Gastroesophageal sphincter (tissue), 3 donors: Measurements from ENCODE around the gene BFSP1.

Experiments
- POLR2AphosphoS5 ChIP-seq: sonication (generic); formaldehyde crosslinking; IDR thresholded peaks from one replicate; pipeline ENCODE4 v1.6.1; 2017; ENCODE audit warnings: antibody characterized with exemption
- TF ChIP-seq, protein P1 (sequence below), 4 experiments: fragments of 200-600 bp in 2 of 4; fragments of 450-650 bp in 2 of 4; sonication (generic) in 1 of 4; IDR thresholded peaks; one replicate each; pipeline ENCODE4 v1.5.1; 2017 to 2019; ENCODE audit warnings: antibody characterized with exemption in 4 of 4, mild to moderate bottlenecking in 2 of 4, moderate library complexity in 2 of 4

DNA sequence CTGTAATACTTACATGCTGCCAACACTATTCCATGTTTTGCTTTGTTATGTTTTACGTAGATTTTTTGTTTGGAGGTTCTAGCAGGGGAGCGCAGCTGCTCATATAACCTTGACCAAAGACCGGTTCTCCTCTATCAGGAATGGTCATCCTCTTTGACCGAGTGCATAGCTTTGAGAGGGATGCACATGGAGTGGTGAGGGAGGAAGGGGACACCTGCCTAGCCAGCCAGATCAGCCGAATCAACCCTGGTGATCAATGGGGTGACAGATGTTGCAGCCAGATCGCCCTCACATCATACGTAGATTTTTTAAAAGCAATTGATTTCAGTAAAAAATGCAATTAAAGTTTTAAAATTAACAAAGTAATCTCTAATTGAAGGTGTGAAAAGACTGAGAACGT, 45.0 kb upstream of the BFSP1 start:
- TF ChIP-seq, protein P1, sequence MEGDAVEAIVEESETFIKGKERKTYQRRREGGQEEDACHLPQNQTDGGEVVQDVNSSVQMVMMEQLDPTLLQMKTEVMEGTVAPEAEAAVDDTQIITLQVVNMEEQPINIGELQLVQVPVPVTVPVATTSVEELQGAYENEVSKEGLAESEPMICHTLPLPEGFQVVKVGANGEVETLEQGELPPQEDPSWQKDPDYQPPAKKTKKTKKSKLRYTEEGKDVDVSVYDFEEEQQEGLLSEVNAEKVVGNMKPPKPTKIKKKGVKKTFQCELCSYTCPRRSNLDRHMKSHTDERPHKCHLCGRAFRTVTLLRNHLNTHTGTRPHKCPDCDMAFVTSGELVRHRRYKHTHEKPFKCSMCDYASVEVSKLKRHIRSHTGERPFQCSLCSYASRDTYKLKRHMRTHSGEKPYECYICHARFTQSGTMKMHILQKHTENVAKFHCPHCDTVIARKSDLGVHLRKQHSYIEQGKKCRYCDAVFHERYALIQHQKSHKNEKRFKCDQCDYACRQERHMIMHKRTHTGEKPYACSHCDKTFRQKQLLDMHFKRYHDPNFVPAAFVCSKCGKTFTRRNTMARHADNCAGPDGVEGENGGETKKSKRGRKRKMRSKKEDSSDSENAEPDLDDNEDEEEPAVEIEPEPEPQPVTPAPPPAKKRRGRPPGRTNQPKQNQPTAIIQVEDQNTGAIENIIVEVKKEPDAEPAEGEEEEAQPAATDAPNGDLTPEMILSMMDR (IDR thresholded peaks at IDR 0.05): no peak
- no peak for TF ChIP-seq POLR2AphosphoS5
